WTC11 (cell line): ENCODE results near the gene ZNF205. TPM values are rescaled to one million over a fixed set of nuclear protein-coding genes. Genes with fewer than 3 reads are reported as not detected.

Experiments used
- ATAC-seq: fragments of 200-7000 bp; cut with Tn5 transposase; 2 replicates; pipeline ENCODE4 v1.10.0; 2021; ENCODE audit warnings: mild to moderate bottlenecking, moderate library complexity
- Bru-seq: library from RNA; stranded (reverse); fragments of 400-500 nt; gene quantifications from one replicate; lab custom pipeline; 2021; lab: Mats Ljungman, UMichigan
- CTCF ChIA-PET: fragments of 300-600 bp; sonication (Branson Sonifier 250); formaldehyde crosslinking; loops from one replicate; lab custom pipeline; 2021; ENCODE audit warnings: antibody characterized with exemption; lab: Charles Lee
- POLR2A ChIA-PET: fragments of 350-600 bp; sonication (Branson Sonifier 250); formaldehyde crosslinking; loops from one replicate; lab custom pipeline; 2021; ENCODE audit warnings: antibody characterized with exemption; lab: Charles Lee
- DNase-seq: peaks from one replicate; pipeline ENCODE4 v3.0.0; 2021; ENCODE audit warnings: low spot score
- H3K27ac Mint-ChIP-seq: 2 replicates; pipeline ENCODE4 v1.8.0; 2021; ENCODE audit warnings: mixed read lengths
- H3K27me3 Mint-ChIP-seq: 2 replicates; pipeline ENCODE4 v1.8.0; 2021; ENCODE audit warnings: low read depth, mild to moderate bottlenecking, moderate library complexity, mixed read lengths
- H3K36me3 Mint-ChIP-seq: 2 replicates; pipeline ENCODE4 v1.8.0; 2021; ENCODE audit warnings: mixed read lengths
- H3K4me1 Mint-ChIP-seq: 2 replicates; pipeline ENCODE4 v1.8.0; 2022; ENCODE audit warnings: mixed read lengths
- H3K4me3 Mint-ChIP-seq: 2 replicates; pipeline ENCODE4 v1.8.0; 2021; ENCODE audit warnings: mild to moderate bottlenecking, moderate library complexity, mixed read lengths
- H3K9me3 Mint-ChIP-seq: 2 replicates; pipeline ENCODE4 v1.8.0; 2021; ENCODE audit warnings: mixed read lengths
- EMX1 ChIP-seq: fragments of 250-450 bp; sonication (Bioruptor Pico); IDR thresholded peaks from 2 replicates; pipeline ENCODE4 v1.8.0; 2021; ENCODE audit warnings: mild to moderate bottlenecking
- ESRRA ChIP-seq: sonication (generic); formaldehyde crosslinking; IDR thresholded peaks from 2 replicates; pipeline ENCODE4 v1.8.1; 2022; ENCODE audit warnings: mild to moderate bottlenecking, missing genetic modification reagents, borderline replicate concordance
- FOXP1 ChIP-seq: sonication (generic); formaldehyde crosslinking; IDR thresholded peaks from 2 replicates; pipeline ENCODE4 v1.8.0; 2022; ENCODE audit warnings: missing genetic modification reagents, mild to moderate bottlenecking, moderate library complexity, borderline replicate concordance
- HMGA2 ChIP-seq: fragments of 250-450 bp; sonication (Bioruptor Pico); IDR thresholded peaks from 2 replicates; pipeline ENCODE4 v1.4.0; 2021; ENCODE audit warnings: mild to moderate bottlenecking, moderate library complexity
- IRF2 ChIP-seq: sonication (generic); formaldehyde crosslinking; IDR thresholded peaks from 2 replicates; pipeline ENCODE4 v1.8.0; 2022; ENCODE audit warnings: low read depth, missing genetic modification reagents, borderline replicate concordance
- JUN ChIP-seq: sonication (generic); formaldehyde crosslinking; IDR thresholded peaks from 2 replicates; pipeline ENCODE4 v1.8.0; 2023; ENCODE audit warnings: mild to moderate bottlenecking, missing genetic modification reagents
- NFATC4 ChIP-seq: fragments of 250-450 bp; sonication (Bioruptor Pico); IDR thresholded peaks from 2 replicates; pipeline ENCODE4 v1.9.0; 2021; ENCODE audit warnings: mild to moderate bottlenecking
- OVOL2 ChIP-seq: fragments of 250-450 bp; sonication (Bioruptor Pico); IDR thresholded peaks from 2 replicates; pipeline ENCODE4 v1.9.0; 2021; ENCODE audit warnings: mild to moderate bottlenecking, borderline replicate concordance
- SP1 ChIP-seq: sonication (generic); formaldehyde crosslinking; conservative IDR thresholded peaks from 2 replicates; pipeline ENCODE4 v1.8.1; 2022; ENCODE audit warnings: missing genetic modification reagents
- ZNF263 ChIP-seq: sonication (generic); formaldehyde crosslinking; IDR thresholded peaks from 2 replicates; pipeline ENCODE4 v1.8.1; 2022; ENCODE audit warnings: low read depth, mild to moderate bottlenecking, moderate library complexity, missing genetic modification reagents
- ZNF317 ChIP-seq: sonication (generic); formaldehyde crosslinking; IDR thresholded peaks from 2 replicates; pipeline ENCODE4 v1.8.1; 2023; ENCODE audit warnings: low read depth, mild to moderate bottlenecking, moderate library complexity, missing genetic modification reagents, borderline replicate concordance
- ZNF396 ChIP-seq: fragments of 250-450 bp; sonication (Bioruptor Pico); IDR thresholded peaks from 2 replicates; pipeline ENCODE4 v1.8.0; 2021; ENCODE audit warnings: mild to moderate bottlenecking, moderate library complexity, borderline replicate concordance
- ZNF423 ChIP-seq: fragments of 250-450 bp; sonication (Bioruptor Pico); IDR thresholded peaks from 2 replicates; pipeline ENCODE4 v2.1.2; 2022; ENCODE audit warnings: mild to moderate bottlenecking, moderate library complexity
- long read RNA-seq, 3 experiments: library from RNA in 1 of 3; library from capped mRNA in 1 of 3; library from polyadenylated mRNA in 1 of 3; unstranded in 2 of 3; stranded (forward) in 1 of 3; transcript quantifications; one replicate each; pipeline ENCODE4 v2.0.0, GENCODE V29; 2021
- total RNA-seq: library from RNA; stranded (reverse); gene quantifications from 3 replicates; pipeline ENCODE4 v1.2.3, GENCODE V29; 2021
- TF ChIP-seq, protein P1 (sequence below): sonication (generic); formaldehyde crosslinking; conservative IDR thresholded peaks from 2 replicates; pipeline ENCODE4 v1.8.1; 2023; ENCODE audit warnings: mild to moderate bottlenecking, low read depth, missing genetic modification reagents, moderate library complexity
- TF ChIP-seq, protein P2 (sequence below): sonication (generic); formaldehyde crosslinking; IDR thresholded peaks from 2 replicates; pipeline ENCODE4 v1.8.0; 2022; ENCODE audit warnings: mild to moderate bottlenecking, missing genetic modification reagents
- TF ChIP-seq, protein P3 (sequence below): sonication (generic); formaldehyde crosslinking; IDR thresholded peaks from 2 replicates; pipeline ENCODE4 v1.8.1; 2023; ENCODE audit warnings: mild to moderate bottlenecking, missing genetic modification reagents
- TF ChIP-seq, protein P4 (sequence below): fragments of 250-450 bp; sonication (Bioruptor Pico); IDR thresholded peaks from 2 replicates; pipeline ENCODE4 v1.9.0; 2021; ENCODE audit warnings: mild to moderate bottlenecking
- TF ChIP-seq, protein P5 (sequence below): sonication (generic); formaldehyde crosslinking; IDR thresholded peaks from 2 replicates; pipeline ENCODE4 v1.8.0; 2022; ENCODE audit warnings: mild to moderate bottlenecking, missing genetic modification reagents
- TF ChIP-seq, protein P6 (sequence below): sonication (generic); formaldehyde crosslinking; IDR thresholded peaks from 2 replicates; pipeline ENCODE4 v1.8.1; 2022; ENCODE audit warnings: missing genetic modification reagents, borderline replicate concordance
- TF ChIP-seq, protein P7 (sequence below): sonication (generic); formaldehyde crosslinking; IDR thresholded peaks from 2 replicates; pipeline ENCODE4 v1.8.0; 2023; ENCODE audit warnings: mild to moderate bottlenecking, missing genetic modification reagents
- TF ChIP-seq, protein P8 (sequence below): fragments of 200-600 bp; IDR thresholded peaks from 2 replicates; pipeline ENCODE4 v1.8.0; 2022; ENCODE audit warnings: antibody characterized with exemption

The ZNF205 gene
- total RNA-seq: 17.7 to 22.7 TPM (median 21.3 TPM) in 3 replicates
- percentile 65 among the genes with signal in this experiment for Bru-seq, nascent RNA
- long read RNA-seq, experiment 1, transcript ZNF205-202 (7 exons, 2,062 nt): major isoform, 11 of 27 reads
- long read RNA-seq, experiment 1, transcript ZNF205-201 (7 exons, 1,947 nt): minor isoform, 5 of 27 reads
- long read RNA-seq, experiment 1, partial matches to known transcripts: 10 of 27 reads
- long read RNA-seq, experiment 1, other reads (novel, unspliced or antisense): 1 of 27 reads
- long read RNA-seq, experiment 2, transcript ZNF205-201 (7 exons, 1,947 nt): major isoform, 5 of 27 reads
- long read RNA-seq, experiment 2, partial matches to known transcripts: 16 of 27 reads
- long read RNA-seq, experiment 2, other reads (novel, unspliced or antisense): 2 of 27 reads
- long read RNA-seq, experiment 3, partial matches to known transcripts: 2 of 11 reads
- long read RNA-seq, experiment 3, other reads (novel, unspliced or antisense): 3 of 11 reads

DNA sequence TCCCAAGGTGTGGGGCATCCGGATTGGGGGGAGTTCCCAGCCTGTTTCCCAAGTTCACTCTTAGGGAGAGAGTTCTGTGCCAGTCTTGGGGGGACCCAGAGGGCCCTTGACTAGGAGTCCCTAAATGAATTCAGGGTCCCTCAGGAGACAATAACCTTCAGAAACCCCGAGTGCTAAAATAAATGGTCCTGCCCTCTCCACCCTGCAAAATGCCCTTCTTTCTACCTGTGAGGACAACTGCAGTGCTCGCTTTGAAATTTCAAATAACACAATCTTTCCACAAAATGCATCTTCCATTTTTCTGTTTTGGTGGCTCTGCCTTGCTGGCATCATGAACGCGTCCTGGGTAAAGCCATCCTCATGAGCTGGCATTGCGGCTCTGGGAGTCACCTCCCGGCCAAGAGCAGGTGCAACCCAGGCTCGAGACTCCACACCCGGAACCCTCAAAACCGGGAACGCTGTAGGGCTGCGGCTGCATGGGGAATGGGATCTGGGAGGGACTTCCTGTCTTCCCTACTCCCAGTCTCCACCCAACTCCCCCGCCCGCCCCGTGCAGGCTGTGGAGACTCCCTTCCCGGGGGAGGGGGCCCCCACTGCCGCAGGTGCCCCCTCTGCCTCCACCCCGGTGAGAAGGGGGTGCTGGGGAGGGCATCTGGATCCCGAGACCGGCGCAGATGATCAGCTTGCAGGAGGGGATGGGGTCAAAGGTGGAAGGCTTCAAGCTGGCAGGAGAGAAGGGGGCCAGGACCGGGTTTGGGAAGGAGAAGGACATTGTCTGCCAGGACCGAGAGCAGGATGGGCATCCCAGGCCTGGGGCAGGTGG is at the start of gene ZNF205:
TSS of gene ZNF205 (plus strand) at position 529 of the 823 bp plus-strand sequence. CDS start 845 bp downstream, outside the sequence.
- CTCF ChIA-PET: interaction anchor here (0.5 to 6.7 kb wide), 12 partner anchors 11 to 84 kb away, joined by 3 to 112 read pairs (median 4); partner anchors contain the start of gene ZSCAN10
- DNase-seq (peak; percentile 88), ATAC-seq (peak; percentile 94)
- Mint-ChIP-seq H3K36me3 (peaks cover 10% of the 10 kb centered on the region), H3K4me3 (peak within 1 kb of the TSS; percentile 88), H3K4me1 (peaks cover 27% of the 10 kb centered on the region), H3K9me3 (no peaks in the 10 kb centered on the region), H3K27ac (peak within 1 kb of the TSS; percentile 94), H3K27me3 (no peaks in the 10 kb centered on the region)
- POLR2A ChIA-PET: interaction anchor here (2.0 kb wide), 1 partner anchor 25 kb away, joined by 4 read pairs; no protein-coding TSS in a partner anchor
- TF ChIP-seq JUN (CRISPR knock-in tag) (0 out of 2 replicates have a peak, but pooled peaks have one; percentile 28), SP1 (CRISPR knock-in tag) (peak; percentile 94), FOXP1 (CRISPR knock-in tag) (0 out of 2 replicates have a peak, but pooled peaks have one; percentile 17), HMGA2 (CRISPR knock-in tag) (no peak), ZNF317 (no peak), ESRRA (CRISPR knock-in tag) (0 out of 2 replicates have a peak, but pooled peaks have one; percentile 9), ZNF423 (CRISPR knock-in tag) (no peak), NFATC4 (CRISPR knock-in tag) (no peak), EMX1 (CRISPR knock-in tag) (no peak), ZNF396 (no peak), ZNF263 (CRISPR knock-in tag) (no peak), IRF2 (CRISPR knock-in tag) (no peak), OVOL2 (CRISPR knock-in tag) (no peak)
- TF ChIP-seq, protein P1, sequence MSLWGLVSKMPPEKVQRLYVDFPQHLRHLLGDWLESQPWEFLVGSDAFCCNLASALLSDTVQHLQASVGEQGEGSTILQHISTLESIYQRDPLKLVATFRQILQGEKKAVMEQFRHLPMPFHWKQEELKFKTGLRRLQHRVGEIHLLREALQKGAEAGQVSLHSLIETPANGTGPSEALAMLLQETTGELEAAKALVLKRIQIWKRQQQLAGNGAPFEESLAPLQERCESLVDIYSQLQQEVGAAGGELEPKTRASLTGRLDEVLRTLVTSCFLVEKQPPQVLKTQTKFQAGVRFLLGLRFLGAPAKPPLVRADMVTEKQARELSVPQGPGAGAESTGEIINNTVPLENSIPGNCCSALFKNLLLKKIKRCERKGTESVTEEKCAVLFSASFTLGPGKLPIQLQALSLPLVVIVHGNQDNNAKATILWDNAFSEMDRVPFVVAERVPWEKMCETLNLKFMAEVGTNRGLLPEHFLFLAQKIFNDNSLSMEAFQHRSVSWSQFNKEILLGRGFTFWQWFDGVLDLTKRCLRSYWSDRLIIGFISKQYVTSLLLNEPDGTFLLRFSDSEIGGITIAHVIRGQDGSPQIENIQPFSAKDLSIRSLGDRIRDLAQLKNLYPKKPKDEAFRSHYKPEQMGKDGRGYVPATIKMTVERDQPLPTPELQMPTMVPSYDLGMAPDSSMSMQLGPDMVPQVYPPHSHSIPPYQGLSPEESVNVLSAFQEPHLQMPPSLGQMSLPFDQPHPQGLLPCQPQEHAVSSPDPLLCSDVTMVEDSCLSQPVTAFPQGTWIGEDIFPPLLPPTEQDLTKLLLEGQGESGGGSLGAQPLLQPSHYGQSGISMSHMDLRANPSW (CRISPR knock-in tag): no peak
- TF ChIP-seq, protein P2, sequence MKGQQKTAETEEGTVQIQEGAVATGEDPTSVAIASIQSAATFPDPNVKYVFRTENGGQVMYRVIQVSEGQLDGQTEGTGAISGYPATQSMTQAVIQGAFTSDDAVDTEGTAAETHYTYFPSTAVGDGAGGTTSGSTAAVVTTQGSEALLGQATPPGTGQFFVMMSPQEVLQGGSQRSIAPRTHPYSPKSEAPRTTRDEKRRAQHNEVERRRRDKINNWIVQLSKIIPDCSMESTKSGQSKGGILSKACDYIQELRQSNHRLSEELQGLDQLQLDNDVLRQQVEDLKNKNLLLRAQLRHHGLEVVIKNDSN (CRISPR knock-in tag): no peak
- TF ChIP-seq, protein P3, sequence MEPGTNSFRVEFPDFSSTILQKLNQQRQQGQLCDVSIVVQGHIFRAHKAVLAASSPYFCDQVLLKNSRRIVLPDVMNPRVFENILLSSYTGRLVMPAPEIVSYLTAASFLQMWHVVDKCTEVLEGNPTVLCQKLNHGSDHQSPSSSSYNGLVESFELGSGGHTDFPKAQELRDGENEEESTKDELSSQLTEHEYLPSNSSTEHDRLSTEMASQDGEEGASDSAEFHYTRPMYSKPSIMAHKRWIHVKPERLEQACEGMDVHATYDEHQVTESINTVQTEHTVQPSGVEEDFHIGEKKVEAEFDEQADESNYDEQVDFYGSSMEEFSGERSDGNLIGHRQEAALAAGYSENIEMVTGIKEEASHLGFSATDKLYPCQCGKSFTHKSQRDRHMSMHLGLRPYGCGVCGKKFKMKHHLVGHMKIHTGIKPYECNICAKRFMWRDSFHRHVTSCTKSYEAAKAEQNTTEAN: no peak
- TF ChIP-seq, protein P4, sequence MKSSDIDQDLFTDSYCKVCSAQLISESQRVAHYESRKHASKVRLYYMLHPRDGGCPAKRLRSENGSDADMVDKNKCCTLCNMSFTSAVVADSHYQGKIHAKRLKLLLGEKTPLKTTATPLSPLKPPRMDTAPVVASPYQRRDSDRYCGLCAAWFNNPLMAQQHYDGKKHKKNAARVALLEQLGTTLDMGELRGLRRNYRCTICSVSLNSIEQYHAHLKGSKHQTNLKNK (CRISPR knock-in tag): no peak
- TF ChIP-seq, protein P5, sequence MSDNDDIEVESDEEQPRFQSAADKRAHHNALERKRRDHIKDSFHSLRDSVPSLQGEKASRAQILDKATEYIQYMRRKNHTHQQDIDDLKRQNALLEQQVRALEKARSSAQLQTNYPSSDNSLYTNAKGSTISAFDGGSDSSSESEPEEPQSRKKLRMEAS (CRISPR knock-in tag): peak; percentile 75; the same call in 1 of the 2 replicates
- TF ChIP-seq, protein P6, sequence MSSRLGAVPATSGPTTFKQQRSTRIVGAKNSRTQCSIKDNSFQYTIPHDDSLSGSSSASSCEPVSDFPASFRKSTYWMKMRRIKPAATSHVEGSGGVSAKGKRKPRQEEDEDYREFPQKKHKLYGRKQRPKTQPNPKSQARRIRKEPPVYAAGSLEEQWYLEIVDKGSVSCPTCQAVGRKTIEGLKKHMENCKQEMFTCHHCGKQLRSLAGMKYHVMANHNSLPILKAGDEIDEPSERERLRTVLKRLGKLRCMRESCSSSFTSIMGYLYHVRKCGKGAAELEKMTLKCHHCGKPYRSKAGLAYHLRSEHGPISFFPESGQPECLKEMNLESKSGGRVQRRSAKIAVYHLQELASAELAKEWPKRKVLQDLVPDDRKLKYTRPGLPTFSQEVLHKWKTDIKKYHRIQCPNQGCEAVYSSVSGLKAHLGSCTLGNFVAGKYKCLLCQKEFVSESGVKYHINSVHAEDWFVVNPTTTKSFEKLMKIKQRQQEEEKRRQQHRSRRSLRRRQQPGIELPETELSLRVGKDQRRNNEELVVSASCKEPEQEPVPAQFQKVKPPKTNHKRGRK (CRISPR knock-in tag): no peak
- TF ChIP-seq, protein P7, sequence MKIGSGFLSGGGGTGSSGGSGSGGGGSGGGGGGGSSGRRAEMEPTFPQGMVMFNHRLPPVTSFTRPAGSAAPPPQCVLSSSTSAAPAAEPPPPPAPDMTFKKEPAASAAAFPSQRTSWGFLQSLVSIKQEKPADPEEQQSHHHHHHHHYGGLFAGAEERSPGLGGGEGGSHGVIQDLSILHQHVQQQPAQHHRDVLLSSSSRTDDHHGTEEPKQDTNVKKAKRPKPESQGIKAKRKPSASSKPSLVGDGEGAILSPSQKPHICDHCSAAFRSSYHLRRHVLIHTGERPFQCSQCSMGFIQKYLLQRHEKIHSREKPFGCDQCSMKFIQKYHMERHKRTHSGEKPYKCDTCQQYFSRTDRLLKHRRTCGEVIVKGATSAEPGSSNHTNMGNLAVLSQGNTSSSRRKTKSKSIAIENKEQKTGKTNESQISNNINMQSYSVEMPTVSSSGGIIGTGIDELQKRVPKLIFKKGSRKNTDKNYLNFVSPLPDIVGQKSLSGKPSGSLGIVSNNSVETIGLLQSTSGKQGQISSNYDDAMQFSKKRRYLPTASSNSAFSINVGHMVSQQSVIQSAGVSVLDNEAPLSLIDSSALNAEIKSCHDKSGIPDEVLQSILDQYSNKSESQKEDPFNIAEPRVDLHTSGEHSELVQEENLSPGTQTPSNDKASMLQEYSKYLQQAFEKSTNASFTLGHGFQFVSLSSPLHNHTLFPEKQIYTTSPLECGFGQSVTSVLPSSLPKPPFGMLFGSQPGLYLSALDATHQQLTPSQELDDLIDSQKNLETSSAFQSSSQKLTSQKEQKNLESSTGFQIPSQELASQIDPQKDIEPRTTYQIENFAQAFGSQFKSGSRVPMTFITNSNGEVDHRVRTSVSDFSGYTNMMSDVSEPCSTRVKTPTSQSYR: no peak
- TF ChIP-seq, protein P8, sequence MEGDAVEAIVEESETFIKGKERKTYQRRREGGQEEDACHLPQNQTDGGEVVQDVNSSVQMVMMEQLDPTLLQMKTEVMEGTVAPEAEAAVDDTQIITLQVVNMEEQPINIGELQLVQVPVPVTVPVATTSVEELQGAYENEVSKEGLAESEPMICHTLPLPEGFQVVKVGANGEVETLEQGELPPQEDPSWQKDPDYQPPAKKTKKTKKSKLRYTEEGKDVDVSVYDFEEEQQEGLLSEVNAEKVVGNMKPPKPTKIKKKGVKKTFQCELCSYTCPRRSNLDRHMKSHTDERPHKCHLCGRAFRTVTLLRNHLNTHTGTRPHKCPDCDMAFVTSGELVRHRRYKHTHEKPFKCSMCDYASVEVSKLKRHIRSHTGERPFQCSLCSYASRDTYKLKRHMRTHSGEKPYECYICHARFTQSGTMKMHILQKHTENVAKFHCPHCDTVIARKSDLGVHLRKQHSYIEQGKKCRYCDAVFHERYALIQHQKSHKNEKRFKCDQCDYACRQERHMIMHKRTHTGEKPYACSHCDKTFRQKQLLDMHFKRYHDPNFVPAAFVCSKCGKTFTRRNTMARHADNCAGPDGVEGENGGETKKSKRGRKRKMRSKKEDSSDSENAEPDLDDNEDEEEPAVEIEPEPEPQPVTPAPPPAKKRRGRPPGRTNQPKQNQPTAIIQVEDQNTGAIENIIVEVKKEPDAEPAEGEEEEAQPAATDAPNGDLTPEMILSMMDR: no peak
